SK-N-SH (cell line): Measurements from ENCODE around the gene IKZF2. TPM values are rescaled to one million over a fixed set of nuclear protein-coding genes. Genes with fewer than 3 reads are reported as not detected.
A peak's percentile ranks its signal among the peaks of the same experiment; 100 is the strongest.

ENCODE experiments used
- CTCF ChIA-PET: fragments of 300-600, 350-600 bp; formaldehyde crosslinking; extraction: SDS; loops from one replicate; lab custom pipeline; 2021; lab: Yijun Ruan, JAX
- POLR2A ChIA-PET: fragments of 350-600 bp; sonication (Branson Sonifier 250); formaldehyde crosslinking; extraction: SDS; loops from one replicate; lab custom pipeline; 2020; ENCODE audit warnings: antibody characterized with exemption, inconsistent platforms; lab: Yijun Ruan, JAX
- DNase-seq: peaks from one replicate; pipeline ENCODE4 v3.0.0; 2012
- H2AFZ ChIP-seq: fragments of 200-600 bp; sonication (generic); 2 replicates; pipeline ENCODE4 v1.8.1; 2016; ENCODE audit warnings: antibody characterized with exemption, mild to moderate bottlenecking, low read depth
- H3F3A ChIP-seq: fragments of 200-600 bp; sonication (generic); replicated peaks from 2 replicates; pipeline ENCODE3; 2016; ENCODE audit warnings: antibody characterized with exemption, mild to moderate bottlenecking; ENCODE audit not compliant: insufficient read depth
- H3K27ac ChIP-seq, 2 experiments: fragments of 200-500 bp in 1 of 2; fragments of 200-600 bp in 1 of 2; sonication (Bioruptor generic) in 1 of 2; sonication (generic), shearing (Covaris generic) in 1 of 2; 2 replicates each; pipeline versions ENCODE4 v1.5.1 to v1.6.1; 2014 to 2016; ENCODE audit warnings: low read depth in 2 of 2, inconsistent platforms in 1 of 2, low read length in 1 of 2, mild to moderate bottlenecking in 1 of 2, mixed read lengths in 1 of 2
- H3K27me3 ChIP-seq: fragments of 200-600 bp; sonication (generic), shearing (Covaris generic); 2 replicates; pipeline ENCODE4 v1.6.1; 2016; ENCODE audit warnings: mixed run types; ENCODE audit not compliant: insufficient read depth
- H3K36me3 ChIP-seq, 2 experiments: fragments of 200-500 bp in 1 of 2; fragments of 200-600 bp in 1 of 2; sonication (Bioruptor generic) in 1 of 2; sonication (generic) in 1 of 2; replicated peaks in 1 of 2; 2 replicates each; pipeline versions ENCODE3 to v1.5.1; 2014 to 2016; ENCODE audit warnings: low read length in 1 of 2, mild to moderate bottlenecking in 1 of 2; ENCODE audit not compliant: insufficient read depth in 2 of 2, control insufficient read depth in 1 of 2
- H3K4me1 ChIP-seq, 2 experiments: fragments of 200-500 bp in 1 of 2; fragments of 200-600 bp in 1 of 2; sonication (Bioruptor generic) in 1 of 2; sonication (generic), shearing (Covaris generic) in 1 of 2; 2 replicates each; pipeline versions ENCODE4 v1.5.1 to v1.6.1; 2014 to 2016; ENCODE audit warnings: low read depth in 1 of 2, low read length in 1 of 2, mixed run types in 1 of 2; ENCODE audit not compliant: insufficient read depth in 2 of 2, control insufficient read depth in 1 of 2
- H3K4me2 ChIP-seq: fragments of 200-600 bp; sonication (generic), shearing (Covaris generic); 2 replicates; pipeline ENCODE4 v1.6.1; 2017; ENCODE audit warnings: mixed run types
- H3K4me3 ChIP-seq, 2 experiments: fragments of 200-500 bp in 1 of 2; fragments of 200-600 bp in 1 of 2; sonication (Bioruptor generic) in 1 of 2; sonication (generic), shearing (Covaris generic) in 1 of 2; 2 replicates each; pipeline versions ENCODE4 v1.5.1 to v1.8.1; 2014 to 2016; ENCODE audit warnings: low read depth in 2 of 2, inconsistent platforms in 1 of 2, low read length in 1 of 2, mild to moderate bottlenecking in 1 of 2, mixed read lengths in 1 of 2, moderate library complexity in 1 of 2
- H3K79me2 ChIP-seq: fragments of 200-600 bp; sonication (generic); 2 replicates; pipeline ENCODE4 v1.8.1; 2017; ENCODE audit warnings: mild to moderate bottlenecking; ENCODE audit not compliant: insufficient read depth
- H3K9ac ChIP-seq: fragments of 200-600 bp; sonication (generic); 2 replicates; pipeline ENCODE4 v1.6.1; 2017; ENCODE audit warnings: mixed run types
- H3K9me2 ChIP-seq: fragments of 200-600 bp; sonication (generic); 2 replicates; pipeline ENCODE4 v1.6.1; 2017; ENCODE audit warnings: mixed run types
- H3K9me3 ChIP-seq: fragments of 200-600 bp; sonication (generic); 2 replicates; pipeline ENCODE4 v1.6.1; 2017; ENCODE audit warnings: mixed run types, mild to moderate bottlenecking, moderate library complexity
- H4K20me1 ChIP-seq: fragments of 200-600 bp; sonication (generic); 2 replicates; pipeline ENCODE4 v1.6.1; 2017; ENCODE audit warnings: mild to moderate bottlenecking, mixed run types; ENCODE audit not compliant: insufficient read depth
- FOSL2 ChIP-seq: IDR thresholded peaks from 2 replicates; pipeline ENCODE4 v1.4.0; 2012; ENCODE audit warnings: low read depth, mild to moderate bottlenecking, moderate library complexity, borderline replicate concordance
- FOXM1 ChIP-seq: IDR thresholded peaks from 2 replicates; pipeline ENCODE4 v1.4.0; 2012; ENCODE audit warnings: low read depth, mild to moderate bottlenecking
- GABPA ChIP-seq: IDR thresholded peaks from 2 replicates; pipeline ENCODE4 v1.4.0; 2012; ENCODE audit warnings: low read depth, mild to moderate bottlenecking
- MEF2A ChIP-seq: IDR thresholded peaks from 2 replicates; pipeline ENCODE4 v1.4.0; 2012; ENCODE audit warnings: low read depth, borderline replicate concordance
- PBX3 ChIP-seq: IDR thresholded peaks from 2 replicates; pipeline ENCODE4; 2012
- RAD21 ChIP-seq: IDR thresholded peaks from 2 replicates; pipeline ENCODE4 v1.6.1; 2012; ENCODE audit warnings: mild to moderate bottlenecking, low read length
- REST ChIP-seq: IDR thresholded peaks from 2 replicates; pipeline ENCODE4 v1.6.1; 2012; ENCODE audit warnings: mild to moderate bottlenecking, low read depth, low read length, moderate library complexity
- TEAD4 ChIP-seq: IDR thresholded peaks from 2 replicates; pipeline ENCODE4 v1.4.0; 2012; ENCODE audit warnings: mild to moderate bottlenecking, borderline replicate concordance; ENCODE audit not compliant: insufficient read depth
- USF1 ChIP-seq: IDR thresholded peaks from 2 replicates; pipeline ENCODE4 v1.4.0; 2012; ENCODE audit warnings: low read depth, borderline replicate concordance
- YY1 ChIP-seq: IDR thresholded peaks from 2 replicates; pipeline ENCODE4 v1.4.0; 2012; ENCODE audit warnings: low read depth, mild to moderate bottlenecking
- WGBS: methylation state at CpG from one replicate; pipeline ENCODE4 v1.1.6; 2017; ENCODE audit warnings: low lambda C conversion rate; 5-methylcytosine and 5-hydroxymethylcytosine counted together
- polyA plus RNA-seq, 3 experiments: library from polyadenylated mRNA; depleted of rRNA; stranded (reverse); fragments of >200 nt; gene quantifications; 2 replicates each; pipeline ENCODE4 v1.2.3, GENCODE V29; 2012

IKZF2 gene
- polyA plus RNA-seq, 1 of the 3 experiments (the other 2 are of a cell fraction) = 1.3 TPM

GRCh38 chr2:213189001-213189899 lies 37.8 kb upstream of the IKZF2 start:
- POLR2A ChIA-PET = no interaction called here
- H3K9me3 ChIP-seq = no peaks in the 10 kb centered on the region
- no peaks in the 10 kb centered on the region for H3K9me2 ChIP-seq
- WGBS = 68% methylated on average over 15 of the region's 16 CpGs
- H3K36me3 ChIP-seq = peaks cover 0 to 3% of the 10 kb centered on the region in 2 experiments
- H3K79me2 ChIP-seq = no peaks in the 10 kb centered on the region
- H2AFZ ChIP-seq = peak overlapping the region; percentile 63
- H3K4me1 ChIP-seq = peaks cover 7 to 19% of the 10 kb centered on the region in 2 experiments; a peak in 3 of 4 replicates
- H3K4me2 ChIP-seq = no peak overlapping the region
- DNase-seq = peak; percentile 8
- no peaks in the 10 kb centered on the region for H4K20me1 ChIP-seq
- peak overlapping the region; percentile 44 to 79; a peak in 3 of 4 replicates for H3K27ac ChIP-seq
- no peak overlapping the region; a peak in 1 of 4 replicates for H3K4me3 ChIP-seq
- no peaks in the 10 kb centered on the region for H3K27me3 ChIP-seq
- peak overlapping the region; percentile 42; the same call in 1 of the 2 replicates for H3K9ac ChIP-seq
- H3F3A ChIP-seq = peaks cover 12% of the 10 kb centered on the region
- 0 out of 2 replicates have a peak, but pooled peaks have one; percentile 36 for TF ChIP-seq USF1
- TF ChIP-seq TEAD4 = no peak
- TF ChIP-seq, all 33 proteins: peak for 1
- CTCF ChIA-PET = interaction anchor here (1.5 kb wide), 1 partner anchor 297 kb away, joined by 4 read pairs; no protein-coding TSS in a partner anchor

- ChIA-PET POLR2A (no interaction called here), CTCF (interaction anchor here (1.5 kb wide), 1 partner anchor 296 kb away, joined by 4 read pairs; no protein-coding TSS in a partner anchor)
- DNase-seq = no peak
- H2AFZ ChIP-seq = peak overlapping the region; percentile 67
- peaks cover 12% of the 10 kb centered on the region for H3F3A ChIP-seq
- H3K4me3 ChIP-seq = peak overlapping the region in 1 of 2 experiments; percentile 6; a peak in 2 of 4 replicates
- peak overlapping the region; percentile 79 for H3K27ac ChIP-seq
- no peaks in the 10 kb centered on the region for H3K9me3 ChIP-seq
- 90% methylated on average over 2 of the region's 2 CpGs for WGBS
- no peaks in the 10 kb centered on the region for H4K20me1 ChIP-seq
- peak overlapping the region; percentile 42; the same call in 1 of the 2 replicates for H3K9ac ChIP-seq
- no peaks in the 10 kb centered on the region for H3K79me2 ChIP-seq
- H3K4me1 ChIP-seq = peaks cover 7 to 19% of the 10 kb centered on the region in 2 experiments; a peak in 3 of 4 replicates
- H3K27me3 ChIP-seq = no peaks in the 10 kb centered on the region
- H3K36me3 ChIP-seq = peaks cover 0 to 3% of the 10 kb centered on the region in 2 experiments
- TF ChIP-seq GABPA = no peak
- TF ChIP-seq RAD21 = no peak
- TF ChIP-seq FOSL2 = no peak
- H3K9me2 ChIP-seq = no peaks in the 10 kb centered on the region
- H3K4me2 ChIP-seq = peak overlapping the region; percentile 65; the same call in 1 of the 2 replicates
Observed at GRCh38 chr2:213188533-213188867, 37.1 kb upstream of the IKZF2 start.

GRCh38 chr2:213187833-213188532 lies 36.6 kb upstream of the IKZF2 start:
- POLR2A ChIA-PET = no interaction called here
- Histone ChIP-seq H3K27me3 (no peaks in the 10 kb centered on the region), H3K27ac (peak overlapping the region; percentile 79), H4K20me1 (no peaks in the 10 kb centered on the region), H3K9ac (peak overlapping the region; percentile 42; the same call in 1 of the 2 replicates), H3K9me2 (no peaks in the 10 kb centered on the region), H3K9me3 (no peaks in the 10 kb centered on the region), H3K4me3 (peak overlapping the region in 1 of 2 experiments; percentile 6; a peak in 2 of 4 replicates), H3F3A (peaks cover 12% of the 10 kb centered on the region), H3K4me1 (peaks cover 7 to 19% of the 10 kb centered on the region in 2 experiments; a peak in 3 of 4 replicates), H3K79me2 (no peaks in the 10 kb centered on the region), H3K36me3 (peaks cover 0 to 3% of the 10 kb centered on the region in 2 experiments), H3K4me2 (peak overlapping the region; percentile 65; the same call in 1 of the 2 replicates), H2AFZ (peak overlapping the region; percentile 67)
- 22% methylated on average over 5 of the region's 5 CpGs for WGBS
- CTCF ChIA-PET = interaction anchor here (0.6 to 1.5 kb wide), 2 partner anchors 296 to 1544 kb away, joined by 3 to 4 read pairs; no protein-coding TSS in a partner anchor
- no peak for DNase-seq
- TF ChIP-seq PBX3 (no peak; the same call in 1 of the 2 replicates), REST (0 out of 2 replicates have a peak, but pooled peaks have one; percentile 38), MEF2A (no peak), RAD21 (no peak), YY1 (0 out of 2 replicates have a peak, but pooled peaks have one; percentile 11), USF1 (no peak), FOXM1 (no peak)
